K562 (cell line): ENCODE data around the gene ANKZF1. TPM values are rescaled to one million over a fixed set of nuclear protein-coding genes. Genes with fewer than 3 reads are reported as not detected.
A peak's percentile ranks its signal among the peaks of the same experiment; 100 is the strongest.

Experiments used
- ARID1B ChIP-seq: fragments of 450-650 bp; IDR thresholded peaks from 2 replicates; pipeline ENCODE4 v1.6.1; 2016; ENCODE audit warnings: antibody characterized with exemption, mild to moderate bottlenecking, inconsistent platforms
- ATF3 ChIP-seq, 2 experiments: fragments of 450-650 bp in 1 of 2; sonication (generic) in 1 of 2; formaldehyde crosslinking in 1 of 2; IDR thresholded peaks in 1 of 2; conservative IDR thresholded peaks in 1 of 2; 2 replicates each; pipeline versions ENCODE4 v1.6.1 to v1.8.1; 2016 to 2023; ENCODE audit warnings: mild to moderate bottlenecking in 2 of 2, moderate library complexity in 2 of 2, inconsistent platforms in 1 of 2, missing genetic modification reagents in 1 of 2
- CBX2 ChIP-seq: fragments of 200-600 bp; sonication (generic); IDR thresholded peaks from one replicate; pipeline ENCODE4 v1.6.1; 2012; ENCODE audit warnings: mild to moderate bottlenecking, low read length, inconsistent platforms; ENCODE audit not compliant: insufficient read depth, poor library complexity, severe bottlenecking
- DDX20 ChIP-seq: fragments of 450-650 bp; IDR thresholded peaks from 2 replicates; pipeline ENCODE4 v1.6.1; 2016; ENCODE audit warnings: missing genetic modification characterization, low read depth, mild to moderate bottlenecking, missing compliant biosample characterization, moderate library complexity
- EP400 ChIP-seq: fragments of 450-650 bp; IDR thresholded peaks from 2 replicates; pipeline ENCODE4 v1.6.1; 2017; ENCODE audit warnings: antibody characterized with exemption, mild to moderate bottlenecking, moderate library complexity
- FOXA1 ChIP-seq: fragments of 450-650 bp; IDR thresholded peaks from 2 replicates; pipeline ENCODE4 v1.6.1; 2016; ENCODE audit warnings: mild to moderate bottlenecking, borderline replicate concordance
- FOXJ3 ChIP-seq: sonication (generic); formaldehyde crosslinking; IDR thresholded peaks from 2 replicates; pipeline ENCODE4 v1.4.0; 2020; ENCODE audit warnings: mild to moderate bottlenecking, missing genetic modification reagents
- FOXP1 ChIP-seq: sonication (generic); formaldehyde crosslinking; IDR thresholded peaks from 2 replicates; pipeline ENCODE4 v1.8.0; 2022; ENCODE audit warnings: mild to moderate bottlenecking, missing genetic modification reagents
- GATA2 ChIP-seq: sonication (generic); formaldehyde crosslinking; IDR thresholded peaks from 2 replicates; pipeline ENCODE4 v1.4.0; 2020; ENCODE audit warnings: mild to moderate bottlenecking, missing genetic modification reagents
- PKNOX1 ChIP-seq: fragments of 450-650 bp; IDR thresholded peaks from 2 replicates; pipeline ENCODE4 v1.6.1; 2016
- PREB ChIP-seq: sonication (generic); formaldehyde crosslinking; IDR thresholded peaks from 2 replicates; pipeline ENCODE4 v1.8.1; 2023; ENCODE audit warnings: mild to moderate bottlenecking, missing genetic modification reagents
- RAD51 ChIP-seq: fragments of 450-650 bp; IDR thresholded peaks from 2 replicates; pipeline ENCODE4 v1.7.1; 2016; ENCODE audit warnings: low read depth, mild to moderate bottlenecking, borderline replicate concordance
- RBFOX2 ChIP-seq: fragments of 200-400 bp; formaldehyde crosslinking; IDR thresholded peaks from 2 replicates; pipeline ENCODE4 v1.6.1; 2017; ENCODE audit warnings: low read depth, mild to moderate bottlenecking, low read length, moderate library complexity
- SRSF3 ChIP-seq: fragments of 200-400 bp; formaldehyde crosslinking; IDR thresholded peaks from 2 replicates; pipeline ENCODE4 v1.6.1; 2016; ENCODE audit warnings: mild to moderate bottlenecking, low read length, moderate library complexity; ENCODE audit not compliant: insufficient read depth
- XRCC4 ChIP-seq: IDR thresholded peaks from one replicate; pipeline ENCODE4 v1.6.1; 2011; ENCODE audit not compliant: insufficient read depth, insufficient read length; ENCODE audit errors: extremely low read depth
- ZBTB1 ChIP-seq: sonication (generic); formaldehyde crosslinking; IDR thresholded peaks from 2 replicates; pipeline ENCODE4 v1.8.1; 2023; ENCODE audit warnings: missing genetic modification reagents, low read depth, mild to moderate bottlenecking, borderline replicate concordance
- ZBTB34 ChIP-seq: fragments of 250-450 bp; sonication (Bioruptor Pico); IDR thresholded peaks from 2 replicates; pipeline ENCODE4 v1.8.0; 2021; ENCODE audit warnings: mild to moderate bottlenecking, moderate library complexity
- ZC3H11A ChIP-seq: IDR thresholded peaks from 2 replicates; pipeline ENCODE4 v1.6.1; 2012; ENCODE audit warnings: low read depth, low read length, improper control_type of control experiment
- ZNF143 ChIP-seq: sonication (generic); formaldehyde crosslinking; IDR thresholded peaks from 2 replicates; pipeline ENCODE4 v1.9.0; 2022; ENCODE audit warnings: mild to moderate bottlenecking, missing genetic modification reagents
- ZNF23 ChIP-seq: fragments of 250-450 bp; sonication (Bioruptor Pico); IDR thresholded peaks from 2 replicates; pipeline ENCODE4 v1.4.0; 2020; ENCODE audit warnings: mild to moderate bottlenecking
- ZNF76 ChIP-seq: fragments of 250-450 bp; sonication (Bioruptor Pico); IDR thresholded peaks from 2 replicates; pipeline ENCODE4 v1.4.0; 2020; ENCODE audit warnings: mild to moderate bottlenecking, moderate library complexity, borderline replicate concordance
- polyA plus RNA-seq, 8 experiments: library from polyadenylated mRNA; depleted of rRNA in 4 of 8; stranded (reverse) in 5 of 8; unstranded in 3 of 8; fragments of >200 nt; fragmentation: Nextera tagmentation in 2 of 8; fragmentation: Illumina TruSeq in 1 of 8; extraction: Ambion mirVana in 2 of 8; extraction: Trizol in 1 of 8; gene quantifications; 2 replicates each; pipeline versions ENCODE4 v1.2.1 to v1.2.3, GENCODE V29; 2011 to 2014; ENCODE audit warnings: inconsistent platforms in 1 of 8, missing spikeins in 1 of 8
- total RNA-seq, 7 experiments: library from RNA; depleted of rRNA in 6 of 7; stranded (reverse); fragments of >200 nt in 6 of 7; fragmentation: Illumina TruSeq in 2 of 7; extraction: Trizol in 2 of 7; gene quantifications; 2 replicates each; pipeline versions ENCODE4 v1.2.1 to v1.2.3, GENCODE V29; 2011 to 2021; ENCODE audit warnings: low replicate concordance in 1 of 7

ANKZF1 gene
- total and polyA plus RNA-seq, 9 of the 15 experiments (the other 6 are each of a cell fraction or from before 2014, with no cell fraction given) = 3.1 to 60.6 (median 31.0) TPM

GRCh38 chr2:219279151-219279915, 49.7 kb downstream of the ANKZF1 start, which contains the start of gene DNAJB2 (continued):
- peak; percentile 87 for TF ChIP-seq ATF3 (IDR thresholded peaks at IDR 0.05)
- peak; percentile 91; the same call in 1 of the 2 replicates for TF ChIP-seq ATF3 (CRISPR knock-in tag; conservative IDR thresholded peaks at IDR 0.05)
- TF ChIP-seq XRCC4 = no peak
- TF ChIP-seq FOXP1 (CRISPR knock-in tag) = peak; percentile 83; the same call in 1 of the 2 replicates
- TF ChIP-seq SRSF3 = no peak
- TF ChIP-seq PKNOX1 = no peak; the same call in 1 of the 2 replicates
- TF ChIP-seq ARID1B = peak; percentile 99
- peak; percentile 65; the same call in 1 of the 2 replicates for TF ChIP-seq RBFOX2
- TF ChIP-seq ZNF23 (CRISPR knock-in tag) = 0 out of 2 replicates have a peak, but pooled peaks have one; percentile 38
- TF ChIP-seq PREB = no peak
- no peak for TF ChIP-seq DDX20
- TF ChIP-seq EP400 = peak; percentile 69
- peak; percentile 98 for TF ChIP-seq GATA2 (CRISPR knock-in tag)
- no peak for TF ChIP-seq RAD51
- peak; percentile 43; the same call in 1 of the 2 replicates for TF ChIP-seq ZBTB1 (CRISPR knock-in tag)
- no peak for TF ChIP-seq CBX2
- no peak for TF ChIP-seq ZC3H11A
- peak; percentile 79 for TF ChIP-seq ZNF143 (CRISPR knock-in tag)
- TF ChIP-seq ZNF76 = peak; percentile 79; the same call in 1 of the 2 replicates
- no peak for TF ChIP-seq FOXJ3 (CRISPR knock-in tag)
- TF ChIP-seq FOXA1 = no peak
- TF ChIP-seq ZBTB34 (CRISPR knock-in tag) = no peak
